Measurements from ENCODE around the gene MAGEB2.

MAGEB2 gene

GRCh38 chrX:30241724-30242415 lies 26.5 kb downstream of the MAGEB2 start, which contains the start of gene MAGEB4:
Gene MAGEB4 (plus strand): TSS chrX:30242000. CDS start chrX:30242136, 136 bp downstream.
- WGBS (ENCODE audit: insufficient coverage): 95% methylated on average over 10 of the region's 10 CpGs
- Histone ChIP-seq H3K36me3 (ENCODE audit: control insufficient read depth in 4 of 4, insufficient read depth in 4 of 4, low read length in 3 of 4) (no peaks in the 10 kb centered on the region), H3K9me3 (ENCODE audit: control extremely low read depth in 1 of 5, control insufficient read depth in 4 of 5, insufficient read depth in 2 of 5, low read depth in 1 of 5, low read length in 4 of 5) (no peaks in the 10 kb centered on the region), H3K27ac (ENCODE audit: insufficient read depth in 1 of 2, low read depth in 1 of 2, low read length in 2 of 2, poor library complexity in 1 of 2, severe bottlenecking in 2 of 2) (no peak within 1 kb of the TSS), H3K4me1 (ENCODE audit: control extremely low read depth in 1 of 4, control insufficient read depth in 4 of 4, insufficient read depth in 4 of 4, low read length in 3 of 4) (no peaks in the 10 kb centered on the region), H3K27me3 (replicated peaks in 2 of 5; ENCODE audit: control insufficient read depth in 4 of 5, insufficient read depth in 5 of 5, low read length in 4 of 5) (no peaks in the 10 kb centered on the region), H3K4me3 (ENCODE audit: control insufficient read depth in 1 of 7, extremely low read depth in 1 of 7, insufficient read depth in 4 of 7, low read depth in 2 of 7, low read length in 6 of 7) (no peak within 1 kb of the TSS)
- ChIA-PET CTCF (no interaction called here), POLR2A (no interaction called here)
- DNase-seq: no peak

DNA sequence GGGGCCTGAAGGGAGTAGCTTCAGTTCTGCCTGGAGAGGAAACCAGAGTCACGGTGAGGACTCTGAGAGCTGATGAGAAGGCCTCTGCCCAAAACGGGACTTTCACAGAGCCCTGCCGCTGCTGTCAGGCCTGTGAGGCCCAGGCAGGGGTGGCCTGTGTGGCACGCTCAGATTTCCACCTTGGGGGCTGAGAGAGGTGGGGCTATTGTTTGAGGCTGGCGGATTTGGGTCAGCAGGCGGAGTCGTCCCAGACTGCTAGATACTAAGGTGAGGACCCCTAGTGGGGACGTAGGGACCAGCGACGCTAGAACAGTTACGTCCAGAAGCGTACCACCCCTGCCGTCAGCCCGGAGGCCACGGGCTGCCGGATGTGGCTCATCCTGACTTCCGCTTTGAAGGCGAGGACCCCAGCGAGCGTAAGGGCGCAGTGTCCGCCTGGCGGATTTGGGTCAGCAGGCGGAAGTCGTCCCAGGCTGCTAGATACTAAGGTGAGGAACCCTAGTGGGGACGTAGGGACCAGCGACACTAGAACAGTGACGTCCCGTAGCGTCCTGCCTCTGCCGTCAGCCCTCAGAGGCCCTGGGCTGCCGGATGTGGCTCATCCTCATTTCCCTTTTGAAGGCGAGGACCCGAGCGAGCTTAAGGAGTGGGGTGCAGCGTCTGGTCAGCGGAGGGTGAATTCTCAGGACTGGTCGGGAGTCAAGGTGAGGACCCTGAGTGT lies 31.6 kb downstream of the MAGEB2 start, which contains the start of gene MAGEB1:
Gene MAGEB1, plus strand, starts transcription at position 378 of the 721 bp plus-strand sequence. CDS start 3,348 bp downstream, outside the sequence.
- H3K9me3 ChIP-seq (ENCODE audit: control extremely low read depth in 1 of 5, control insufficient read depth in 4 of 5, insufficient read depth in 2 of 5, low read depth in 1 of 5, low read length in 4 of 5): peaks cover 0 to 3% (median 0%) of the 10 kb centered on the region in 5 experiments
- ChIA-PET POLR2A (no interaction called here), CTCF (no interaction called here)
- H3K27ac ChIP-seq (ENCODE audit: insufficient read depth in 1 of 2, low read depth in 1 of 2, low read length in 2 of 2, poor library complexity in 1 of 2, severe bottlenecking in 2 of 2): no peak within 1 kb of the TSS
- no peak within 1 kb of the TSS for H3K4me3 ChIP-seq (ENCODE audit: control insufficient read depth in 1 of 7, extremely low read depth in 1 of 7, insufficient read depth in 4 of 7, low read depth in 2 of 7, low read length in 6 of 7)
- H3K36me3 ChIP-seq (ENCODE audit: control insufficient read depth in 4 of 4, insufficient read depth in 4 of 4, low read length in 3 of 4): no peaks in the 10 kb centered on the region
- H3K4me1 ChIP-seq (ENCODE audit: control extremely low read depth in 1 of 4, control insufficient read depth in 4 of 4, insufficient read depth in 4 of 4, low read length in 3 of 4): no peaks in the 10 kb centered on the region
- 81% methylated on average over 37 of the region's 38 CpGs for whole genome bisulfite sequencing (ENCODE audit: insufficient coverage)
- no peaks in the 10 kb centered on the region for H3K27me3 ChIP-seq (replicated peaks in 2 of 5; ENCODE audit: control insufficient read depth in 4 of 5, insufficient read depth in 5 of 5, low read length in 4 of 5)
- DNase-seq: peak in 1 of 3 donors; percentile 0

DNA sequence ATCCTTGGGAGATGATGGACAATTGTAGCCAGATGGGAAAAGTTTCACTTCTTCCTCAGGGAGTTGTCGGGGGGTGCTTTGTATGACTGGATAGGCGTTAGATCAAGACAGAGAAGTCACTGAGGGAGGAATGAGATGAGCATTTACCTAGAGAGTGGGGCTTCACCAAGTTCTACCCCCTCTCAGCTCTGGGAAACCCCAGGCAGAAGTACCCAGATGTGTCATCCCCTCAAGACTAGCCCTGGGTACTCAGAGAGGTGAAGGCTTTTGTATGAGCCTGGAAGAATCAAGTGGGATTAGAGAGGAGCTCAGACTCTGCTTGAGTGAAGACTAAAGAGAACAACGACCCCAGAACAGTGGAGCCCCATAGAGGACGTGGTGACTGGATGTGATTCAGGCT lies 33.5 kb downstream of the MAGEB2 start:
- H3K27ac ChIP-seq (ENCODE audit: insufficient read depth in 1 of 2, low read depth in 1 of 2, low read length in 2 of 2, poor library complexity in 1 of 2, severe bottlenecking in 2 of 2): no peak overlapping the region
- WGBS (ENCODE audit: insufficient coverage): 59% methylated on average over 3 of the region's 4 CpGs
- ChIA-PET CTCF (no interaction called here), POLR2A (no interaction called here)
- H3K36me3 ChIP-seq (ENCODE audit: control insufficient read depth in 4 of 4, insufficient read depth in 4 of 4, low read length in 3 of 4): no peaks in the 10 kb centered on the region
- no peak overlapping the region for H3K4me3 ChIP-seq (ENCODE audit: control insufficient read depth in 1 of 7, extremely low read depth in 1 of 7, insufficient read depth in 4 of 7, low read depth in 2 of 7, low read length in 6 of 7)
- no peaks in the 10 kb centered on the region for H3K4me1 ChIP-seq (ENCODE audit: control extremely low read depth in 1 of 4, control insufficient read depth in 4 of 4, insufficient read depth in 4 of 4, low read length in 3 of 4)
- peaks cover 0 to 3% (median 0%) of the 10 kb centered on the region in 5 experiments for H3K9me3 ChIP-seq (ENCODE audit: control extremely low read depth in 1 of 5, control insufficient read depth in 4 of 5, insufficient read depth in 2 of 5, low read depth in 1 of 5, low read length in 4 of 5)
- H3K27me3 ChIP-seq (replicated peaks in 2 of 5; ENCODE audit: control insufficient read depth in 4 of 5, insufficient read depth in 5 of 5, low read length in 4 of 5): no peaks in the 10 kb centered on the region
- DNase-seq: no peak

DNA sequence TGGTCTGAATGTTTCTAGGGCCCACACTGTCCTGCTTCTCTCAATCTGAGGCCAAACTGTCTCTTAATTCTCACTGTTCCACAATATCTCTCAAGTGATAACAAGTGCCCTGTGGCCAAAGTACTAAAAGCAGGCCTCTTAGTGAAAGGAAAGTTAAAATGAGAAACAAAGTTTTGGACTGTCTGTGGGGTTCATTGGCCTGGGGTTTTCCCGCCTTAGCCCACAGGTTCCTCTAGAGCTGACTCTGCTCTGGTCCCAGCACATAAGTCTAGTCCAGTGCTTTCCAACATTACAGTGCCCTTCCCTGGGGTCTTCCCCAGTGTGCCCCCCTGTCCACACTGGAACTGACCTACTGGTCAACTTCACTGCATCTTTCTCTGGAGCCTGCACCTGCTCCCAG lies 37.9 kb downstream of the MAGEB2 start:
- Histone ChIP-seq H3K36me3 (ENCODE audit: control insufficient read depth in 4 of 4, insufficient read depth in 4 of 4, low read length in 3 of 4) (no peaks in the 10 kb centered on the region), H3K4me3 (ENCODE audit: control insufficient read depth in 1 of 7, extremely low read depth in 1 of 7, insufficient read depth in 4 of 7, low read depth in 2 of 7, low read length in 6 of 7) (no peak overlapping the region), H3K4me1 (ENCODE audit: control extremely low read depth in 1 of 4, control insufficient read depth in 4 of 4, insufficient read depth in 4 of 4, low read length in 3 of 4) (no peaks in the 10 kb centered on the region), H3K9me3 (ENCODE audit: control extremely low read depth in 1 of 5, control insufficient read depth in 4 of 5, insufficient read depth in 2 of 5, low read depth in 1 of 5, low read length in 4 of 5) (no peaks in the 10 kb centered on the region), H3K27ac (ENCODE audit: insufficient read depth in 1 of 2, low read depth in 1 of 2, low read length in 2 of 2, poor library complexity in 1 of 2, severe bottlenecking in 2 of 2) (no peak overlapping the region), H3K27me3 (replicated peaks in 2 of 5; ENCODE audit: control insufficient read depth in 4 of 5, insufficient read depth in 5 of 5, low read length in 4 of 5) (no peaks in the 10 kb centered on the region)
- POLR2A ChIA-PET: no interaction called here
- DNase-seq: no peak
- CTCF ChIA-PET: no interaction called here
- WGBS (ENCODE audit: insufficient coverage): 100% methylated on average over 1 of the region's 1 CpG

DNA sequence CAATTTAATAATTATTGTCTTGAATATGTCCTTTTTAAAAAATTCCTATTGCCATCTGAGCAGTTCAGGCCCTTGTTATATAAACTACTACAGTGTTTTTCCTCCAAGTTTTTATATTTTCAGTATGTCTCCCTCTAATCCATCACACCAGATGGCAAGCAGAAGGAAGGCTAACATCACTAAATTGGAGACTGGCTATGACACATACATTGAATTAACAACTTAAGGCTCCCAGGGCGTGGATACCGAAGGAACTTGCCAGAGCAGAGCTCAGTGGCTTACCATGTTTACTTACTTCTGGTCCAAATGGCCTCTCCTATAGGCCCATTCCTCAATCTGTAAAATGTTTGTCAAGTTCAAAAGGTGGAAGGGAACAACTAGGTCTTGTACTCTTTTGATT lies 44.6 kb downstream of the MAGEB2 start:
- Histone ChIP-seq H3K27me3 (replicated peaks in 2 of 5; ENCODE audit: control insufficient read depth in 4 of 5, insufficient read depth in 5 of 5, low read length in 4 of 5) (no peaks in the 10 kb centered on the region), H3K4me1 (ENCODE audit: control extremely low read depth in 1 of 4, control insufficient read depth in 4 of 4, insufficient read depth in 4 of 4, low read length in 3 of 4) (no peaks in the 10 kb centered on the region), H3K36me3 (ENCODE audit: control insufficient read depth in 4 of 4, insufficient read depth in 4 of 4, low read length in 3 of 4) (no peaks in the 10 kb centered on the region), H3K4me3 (ENCODE audit: control insufficient read depth in 1 of 7, extremely low read depth in 1 of 7, insufficient read depth in 4 of 7, low read depth in 2 of 7, low read length in 6 of 7) (no peak overlapping the region), H3K27ac (ENCODE audit: insufficient read depth in 1 of 2, low read depth in 1 of 2, low read length in 2 of 2, poor library complexity in 1 of 2, severe bottlenecking in 2 of 2) (no peak overlapping the region), H3K9me3 (ENCODE audit: control extremely low read depth in 1 of 5, control insufficient read depth in 4 of 5, insufficient read depth in 2 of 5, low read depth in 1 of 5, low read length in 4 of 5) (no peaks in the 10 kb centered on the region)
- ChIA-PET CTCF (no interaction called here), POLR2A (no interaction called here)
- no peak for DNase-seq
- WGBS (ENCODE audit: insufficient coverage): no CpG with 5 or more reads among the region's 2 CpGs

DNA sequence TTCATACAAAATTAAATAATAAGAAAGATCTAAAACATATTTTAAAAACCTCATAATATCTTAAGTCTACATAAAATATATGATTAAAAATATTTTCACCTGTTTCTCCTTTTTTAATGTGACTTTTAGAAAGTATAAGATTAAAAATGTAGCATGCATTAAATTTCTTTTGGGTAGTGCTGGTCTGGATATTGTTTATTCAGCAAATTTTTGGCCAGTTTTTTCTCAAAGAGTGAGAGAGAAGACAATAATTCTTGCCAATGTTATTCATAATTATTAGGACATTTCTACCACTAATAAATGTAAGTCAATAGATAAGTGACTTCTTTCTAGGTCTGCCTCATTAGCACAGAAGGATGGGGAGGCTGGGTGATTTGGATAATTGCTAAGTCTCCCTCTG lies 45.6 kb downstream of the MAGEB2 start:
- CTCF ChIA-PET: no interaction called here

GRCh38 chrX:30262763-30263162 lies 47.4 kb downstream of the MAGEB2 start:
- no CpG with 5 or more reads among the region's 1 CpG for WGBS (ENCODE audit: insufficient coverage)
- no peaks in the 10 kb centered on the region for H3K4me1 ChIP-seq (ENCODE audit: control extremely low read depth in 1 of 4, control insufficient read depth in 4 of 4, insufficient read depth in 4 of 4, low read length in 3 of 4)

More for the DNA sequence above, 45.6 kb downstream of the MAGEB2 start:
- no peaks in the 10 kb centered on the region for H3K9me3 ChIP-seq (ENCODE audit: control extremely low read depth in 1 of 5, control insufficient read depth in 4 of 5, insufficient read depth in 2 of 5, low read depth in 1 of 5, low read length in 4 of 5)
- no peaks in the 10 kb centered on the region for H3K27me3 ChIP-seq (replicated peaks in 2 of 5; ENCODE audit: control insufficient read depth in 4 of 5, insufficient read depth in 5 of 5, low read length in 4 of 5)
- H3K27ac ChIP-seq (ENCODE audit: insufficient read depth in 1 of 2, low read depth in 1 of 2, low read length in 2 of 2, poor library complexity in 1 of 2, severe bottlenecking in 2 of 2): no peak overlapping the region
- no peaks in the 10 kb centered on the region for H3K36me3 ChIP-seq (ENCODE audit: control insufficient read depth in 4 of 4, insufficient read depth in 4 of 4, low read length in 3 of 4)
- no peaks in the 10 kb centered on the region for H3K4me1 ChIP-seq (ENCODE audit: control extremely low read depth in 1 of 4, control insufficient read depth in 4 of 4, insufficient read depth in 4 of 4, low read length in 3 of 4)
- DNase-seq: no peak
- H3K4me3 ChIP-seq (ENCODE audit: control insufficient read depth in 1 of 7, extremely low read depth in 1 of 7, insufficient read depth in 4 of 7, low read depth in 2 of 7, low read length in 6 of 7): no peak overlapping the region
- POLR2A ChIA-PET: no interaction called here

More at GRCh38 chrX:30262763-30263162, 47.4 kb downstream of the MAGEB2 start:
- H3K9me3 ChIP-seq (ENCODE audit: control extremely low read depth in 1 of 5, control insufficient read depth in 4 of 5, insufficient read depth in 2 of 5, low read depth in 1 of 5, low read length in 4 of 5): no peaks in the 10 kb centered on the region
- H3K36me3 ChIP-seq (ENCODE audit: control insufficient read depth in 4 of 4, insufficient read depth in 4 of 4, low read length in 3 of 4): no peaks in the 10 kb centered on the region
- H3K27ac ChIP-seq (ENCODE audit: insufficient read depth in 1 of 2, low read depth in 1 of 2, low read length in 2 of 2, poor library complexity in 1 of 2, severe bottlenecking in 2 of 2): no peak overlapping the region
- CTCF ChIA-PET: no interaction called here
- H3K27me3 ChIP-seq (replicated peaks in 2 of 5; ENCODE audit: control insufficient read depth in 4 of 5, insufficient read depth in 5 of 5, low read length in 4 of 5): no peaks in the 10 kb centered on the region
- DNase-seq: no peak
- POLR2A ChIA-PET: no interaction called here
- H3K4me3 ChIP-seq (ENCODE audit: control insufficient read depth in 1 of 7, extremely low read depth in 1 of 7, insufficient read depth in 4 of 7, low read depth in 2 of 7, low read length in 6 of 7): no peak overlapping the region
